Endothelial cell of umbilical vein (primary cell): ENCODE data around the gene NDRG2. TPM values are rescaled to one million over a fixed set of nuclear protein-coding genes. Genes with fewer than 3 reads are reported as not detected.

Experiments
- BruUV-seq: library from RNA; stranded (reverse); fragments of 400-500 nt; replicated peaks from 2 replicates; lab custom pipeline; 2021; lab: Mats Ljungman, UMichigan
- CTCF ChIA-PET: fragments of 300-600, 350-600 bp; sonication (Branson Sonifier 250); formaldehyde crosslinking; loops from one replicate; lab custom pipeline; 2021; ENCODE audit warnings: antibody characterized with exemption, inconsistent platforms; lab: Charles Lee
- POLR2A ChIA-PET: fragments of 300-600, 350-600 bp; sonication (Branson Sonifier 250); formaldehyde crosslinking; loops from one replicate; lab custom pipeline; 2021; ENCODE audit warnings: antibody characterized with exemption, inconsistent platforms; lab: Charles Lee
- DNase-seq: peaks from one replicate; pipeline ENCODE4 v3.0.0-alpha.2; 2011; ENCODE audit warnings: low read depth, low spot score
- FAIRE-seq: peaks from 2 replicates; lab custom pipeline; 2011; peaks lifted over from hg19 to GRCh38; lab: Jason Lieb, UNC
- H2AFZ ChIP-seq: 2 replicates; pipeline ENCODE4 v1.6.0; 2012; ENCODE audit warnings: low read depth, low read length, control low read depth, inconsistent platforms
- H3K27ac ChIP-seq: 2 replicates; pipeline ENCODE4 v1.5.1; 2011; ENCODE audit warnings: low read depth, mild to moderate bottlenecking, control low read depth, low read length, moderate library complexity; ENCODE audit not compliant: insufficient read depth
- H3K27me3 ChIP-seq, 2 experiments: 2 replicates each; pipeline versions ENCODE4 v1.6.0 to v1.6.1; 2011; ENCODE audit warnings: low read length in 2 of 2, mixed read lengths in 1 of 2; ENCODE audit not compliant: control insufficient read depth in 2 of 2, insufficient read depth in 2 of 2
- H3K36me3 ChIP-seq, 2 experiments: 2 replicates in 1 of 2; 3 replicates in 1 of 2; pipeline ENCODE4 v1.5.1; 2011; ENCODE audit warnings: low read length in 2 of 2, mild to moderate bottlenecking in 1 of 2, moderate library complexity in 1 of 2; ENCODE audit not compliant: control insufficient read depth in 2 of 2, insufficient read depth in 2 of 2; ENCODE audit errors: extremely low read depth in 1 of 2
- H3K4me1 ChIP-seq: 3 replicates; pipeline ENCODE4 v1.5.1; 2011; ENCODE audit warnings: mild to moderate bottlenecking, low read length; ENCODE audit not compliant: control insufficient read depth, insufficient read depth; ENCODE audit errors: extremely low read depth
- H3K4me2 ChIP-seq: 2 replicates; pipeline ENCODE4 v1.6.1; 2011; ENCODE audit warnings: low read length, control low read depth, mixed read lengths; ENCODE audit not compliant: insufficient read depth
- H3K4me3 ChIP-seq, 3 experiments: fragments of 200-600 bp in 1 of 3; sonication (generic), shearing (Covaris generic) in 1 of 3; replicated peaks in 1 of 3; 2 replicates each; pipeline ENCODE4 v1.5.1; 2011 to 2016; ENCODE audit warnings: control low read depth in 3 of 3, low read length in 3 of 3, mild to moderate bottlenecking in 2 of 3, inconsistent platforms in 1 of 3, low read depth in 1 of 3, moderate library complexity in 1 of 3; ENCODE audit not compliant: insufficient read depth in 1 of 3
- H3K79me2 ChIP-seq: 2 replicates; pipeline ENCODE4 v1.6.0; 2012; ENCODE audit warnings: low read length, inconsistent platforms; ENCODE audit not compliant: control insufficient read depth, insufficient read depth
- H3K9ac ChIP-seq: replicated peaks from 2 replicates; pipeline ENCODE3; 2011; ENCODE audit warnings: low read length, control low read depth; ENCODE audit not compliant: insufficient read depth; ENCODE audit errors: extremely low read depth
- H3K9me1 ChIP-seq: replicated peaks from 3 replicates; pipeline ENCODE4 v1.6.0; 2011; ENCODE audit warnings: mild to moderate bottlenecking, low read length; ENCODE audit not compliant: control insufficient read depth, insufficient read depth; ENCODE audit errors: extremely low read depth
- H3K9me3 ChIP-seq: replicated peaks from 2 replicates; pipeline ENCODE4 v1.5.1; 2012; ENCODE audit warnings: low read length, inconsistent platforms; ENCODE audit not compliant: control insufficient read depth, insufficient read depth
- H4K20me1 ChIP-seq: replicated peaks from 2 replicates; pipeline ENCODE3; 2011; ENCODE audit warnings: mild to moderate bottlenecking, low read length; ENCODE audit not compliant: control insufficient read depth, insufficient read depth; ENCODE audit errors: extremely low read depth
- EZH2 ChIP-seq: IDR thresholded peaks from 2 replicates; pipeline ENCODE4 v1.6.1; 2012; ENCODE audit warnings: borderline replicate concordance, low read depth, mild to moderate bottlenecking, moderate library complexity, low read length, inconsistent platforms; ENCODE audit not compliant: severe bottlenecking
- FOS ChIP-seq: IDR thresholded peaks from 2 replicates; pipeline ENCODE4 v1.6.1; 2011; ENCODE audit warnings: mild to moderate bottlenecking, low read length, moderate library complexity, borderline replicate concordance; ENCODE audit not compliant: insufficient read depth
- GATA2 ChIP-seq: IDR thresholded peaks from 2 replicates; pipeline ENCODE4 v1.7.0; 2011; ENCODE audit warnings: low read depth, mild to moderate bottlenecking, moderate library complexity, mixed read lengths, low read length; ENCODE audit not compliant: insufficient read length, insufficient read depth
- JUN ChIP-seq: IDR thresholded peaks from 2 replicates; pipeline ENCODE4 v1.6.1; 2011; ENCODE audit warnings: borderline replicate concordance, low read depth; ENCODE audit not compliant: insufficient read length, insufficient read depth
- MAX ChIP-seq: IDR thresholded peaks from 2 replicates; pipeline ENCODE4 v1.6.1; 2011; ENCODE audit not compliant: insufficient read depth, insufficient read length
- MYC ChIP-seq: IDR thresholded peaks from one replicate; pipeline ENCODE4 v1.6.1; 2011; ENCODE audit warnings: mild to moderate bottlenecking, low read depth, low read length
- POLR2A ChIP-seq: IDR thresholded peaks from 2 replicates; pipeline ENCODE4 v1.6.1; 2012; ENCODE audit warnings: low read depth, mild to moderate bottlenecking, control low read depth, low read length
- POLR2AphosphoS5 ChIP-seq: IDR thresholded peaks from 2 replicates; pipeline ENCODE4 v1.6.1; 2012; ENCODE audit warnings: low read depth, mild to moderate bottlenecking, control low read depth, low read length, moderate library complexity; ENCODE audit not compliant: insufficient read depth
- dilution Hi-C: fragments of 300-500 bp; cut with MboI; formaldehyde crosslinking; loops from one replicate; pipeline ENCODE4 v1.15.0; 2019; ENCODE audit warnings: low sequenced_read_pairs; ENCODE audit not compliant: extremely low pct_ligation_motif_present
- intact Hi-C: fragments of 100-400 bp; cut with micrococcal nuclease; formaldehyde crosslinking; loops from one replicate; pipeline ENCODE4 v1.10.0; 2022
- polyA plus RNA-seq, 4 experiments: library from polyadenylated mRNA; depleted of rRNA in 3 of 4; stranded (reverse) in 3 of 4; unstranded in 1 of 4; fragments of >200 nt; gene quantifications; 2 replicates each; pipeline versions ENCODE4 v1.2.1 to v1.2.3, GENCODE V29; 2011 to 2012; ENCODE audit warnings: missing spikeins in 1 of 4
- total RNA-seq: library from RNA; stranded (reverse); gene quantifications from 2 replicates; pipeline ENCODE4 v1.2.3, GENCODE V29; 2021
- TF ChIP-seq, protein P1 (sequence below), 2 donors: IDR thresholded peaks; 1 replicate in 1 of 2; 2 replicates in 1 of 2; pipeline ENCODE4 v1.5.1; 2011; ENCODE audit warnings: low read length in 2 of 2, mild to moderate bottlenecking in 2 of 2, moderate library complexity in 2 of 2, control low read depth in 1 of 2, inconsistent platforms in 1 of 2, low read depth in 1 of 2; ENCODE audit not compliant: insufficient read depth in 1 of 2; ENCODE audit errors: extremely low read depth in 1 of 2

The NDRG2 gene
- total and polyA plus RNA-seq, 2 donors (not counting 3 experiments of a cell fraction or from before 2014, with no cell fraction given): 0.54 TPM; not detected in 1

GRCh38 chr14:21043974-21044618, 19.2 kb upstream of the NDRG2 start:
- no peak overlapping the region for H2AFZ ChIP-seq
- no peaks in the 10 kb centered on the region for H4K20me1 ChIP-seq
- DNase-seq: peak; percentile 9
- no peak overlapping the region for H3K27ac ChIP-seq
- H3K79me2 ChIP-seq: no peaks in the 10 kb centered on the region
- no peak overlapping the region for H3K4me2 ChIP-seq
- peaks cover under 1% of the 10 kb centered on the region for H3K4me1 ChIP-seq
- intact Hi-C loops (no loop called here), dilution Hi-C loops (no loop called here)
- H3K27me3 ChIP-seq: peaks cover 12 to 15% of the 10 kb centered on the region in 2 experiments
- no TSS peak for BruUV-seq
- H3K36me3 ChIP-seq: no peaks in the 10 kb centered on the region
- H3K4me3 ChIP-seq: no peak overlapping the region
- CTCF ChIA-PET: interaction anchor here (0.8 to 7.0 kb wide), 5 partner anchors 11 to 207 kb away, joined by 3 to 214 read pairs (median 4); no protein-coding TSS in a partner anchor
- no peak overlapping the region for H3K9ac ChIP-seq
- H3K9me1 ChIP-seq: no peaks in the 10 kb centered on the region
- H3K9me3 ChIP-seq: no peaks in the 10 kb centered on the region
- POLR2A ChIA-PET: no interaction called here
- no peak for FAIRE-seq
- no peak for TF ChIP-seq EZH2
- peak; percentile 53 for TF ChIP-seq GATA2

DNA sequence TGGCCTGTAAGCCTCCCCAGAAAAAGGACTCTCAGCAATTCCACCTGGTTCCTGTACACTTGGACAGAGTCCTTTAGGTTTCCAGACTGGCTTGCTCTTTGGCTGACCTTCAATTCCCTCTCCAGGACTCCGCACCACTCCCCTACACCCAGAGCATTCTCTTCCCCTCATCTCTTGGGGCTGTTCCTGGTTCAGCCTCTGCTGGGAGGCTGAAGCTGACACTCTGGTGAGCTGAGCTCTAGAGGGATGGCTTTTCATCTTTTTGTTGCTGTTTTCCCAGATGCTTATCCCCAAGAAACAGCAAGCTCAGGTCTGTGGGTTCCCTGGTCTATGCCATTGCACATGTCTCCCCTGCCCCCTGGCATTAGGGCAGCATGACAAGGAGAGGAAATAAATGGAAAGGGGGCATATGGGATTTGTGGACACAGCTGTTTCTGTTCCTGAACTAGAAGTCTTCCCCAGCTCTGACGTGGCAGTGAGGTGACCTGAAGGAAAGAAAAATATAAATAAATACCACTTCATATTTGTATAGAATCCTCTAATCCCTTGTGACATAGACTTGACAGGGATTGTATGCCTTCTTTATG, 18.6 kb upstream of the NDRG2 start:
- Histone ChIP-seq H3K9ac (no peak overlapping the region), H2AFZ (no peak overlapping the region), H3K27me3 (peaks cover 12 to 15% of the 10 kb centered on the region in 2 experiments), H3K27ac (no peak overlapping the region), H3K79me2 (no peaks in the 10 kb centered on the region), H3K9me3 (no peaks in the 10 kb centered on the region), H3K36me3 (no peaks in the 10 kb centered on the region), H3K4me3 (no peak overlapping the region), H3K4me1 (peaks cover 4% of the 10 kb centered on the region), H3K4me2 (no peak overlapping the region), H3K9me1 (no peaks in the 10 kb centered on the region), H4K20me1 (no peaks in the 10 kb centered on the region)
- DNase-seq (no peak), FAIRE-seq (no peak)
- dilution Hi-C loops (no loop called here), intact Hi-C loops (no loop called here)
- ChIA-PET CTCF (interaction anchor here (0.8 to 7.0 kb wide), 6 partner anchors 10 to 207 kb away, joined by 3 to 214 read pairs (median 4); no protein-coding TSS in a partner anchor), POLR2A (no interaction called here)
- BruUV-seq: no TSS peak
- TF ChIP-seq EZH2 (no peak), MAX (no peak), FOS (no peak), POLR2A (no peak), JUN (no peak), GATA2 (no peak), MYC (no peak), POLR2AphosphoS5 (no peak)
- TF ChIP-seq, protein P1, sequence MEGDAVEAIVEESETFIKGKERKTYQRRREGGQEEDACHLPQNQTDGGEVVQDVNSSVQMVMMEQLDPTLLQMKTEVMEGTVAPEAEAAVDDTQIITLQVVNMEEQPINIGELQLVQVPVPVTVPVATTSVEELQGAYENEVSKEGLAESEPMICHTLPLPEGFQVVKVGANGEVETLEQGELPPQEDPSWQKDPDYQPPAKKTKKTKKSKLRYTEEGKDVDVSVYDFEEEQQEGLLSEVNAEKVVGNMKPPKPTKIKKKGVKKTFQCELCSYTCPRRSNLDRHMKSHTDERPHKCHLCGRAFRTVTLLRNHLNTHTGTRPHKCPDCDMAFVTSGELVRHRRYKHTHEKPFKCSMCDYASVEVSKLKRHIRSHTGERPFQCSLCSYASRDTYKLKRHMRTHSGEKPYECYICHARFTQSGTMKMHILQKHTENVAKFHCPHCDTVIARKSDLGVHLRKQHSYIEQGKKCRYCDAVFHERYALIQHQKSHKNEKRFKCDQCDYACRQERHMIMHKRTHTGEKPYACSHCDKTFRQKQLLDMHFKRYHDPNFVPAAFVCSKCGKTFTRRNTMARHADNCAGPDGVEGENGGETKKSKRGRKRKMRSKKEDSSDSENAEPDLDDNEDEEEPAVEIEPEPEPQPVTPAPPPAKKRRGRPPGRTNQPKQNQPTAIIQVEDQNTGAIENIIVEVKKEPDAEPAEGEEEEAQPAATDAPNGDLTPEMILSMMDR (IDR thresholded peaks at IDR 0.05; ENCODE audit: extremely low read depth in 1 of 2, insufficient read depth in 1 of 2, low read depth in 1 of 2, low read length in 2 of 2): no peak
